ENCODE measurements around the gene SPATA46.
"Not testable (repeated sequence)": the region's sequence is repeated elsewhere in the genome, so short reads cannot be mapped to it uniquely, and the experiment has no call there.

Gene SPATA46

DNA sequence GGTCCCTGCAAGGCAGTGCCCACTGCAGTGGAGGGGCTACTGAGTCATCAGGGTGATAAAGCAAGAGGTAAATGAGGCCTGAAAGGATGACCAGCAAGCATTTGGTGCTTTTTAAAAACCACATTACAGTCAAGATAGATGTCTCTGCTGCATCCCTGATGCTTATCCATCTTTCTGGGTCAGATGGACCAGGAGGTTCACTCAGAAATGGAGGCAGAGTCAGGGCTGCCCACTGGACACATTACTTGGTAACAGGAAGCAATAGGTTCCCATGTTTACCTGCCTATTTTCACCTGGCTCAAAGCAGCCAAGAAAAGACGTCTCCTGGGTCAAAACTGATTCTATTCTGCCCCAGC lies 3.6 kb downstream of the SPATA46 start:
- DNase-seq: no peak

DNA sequence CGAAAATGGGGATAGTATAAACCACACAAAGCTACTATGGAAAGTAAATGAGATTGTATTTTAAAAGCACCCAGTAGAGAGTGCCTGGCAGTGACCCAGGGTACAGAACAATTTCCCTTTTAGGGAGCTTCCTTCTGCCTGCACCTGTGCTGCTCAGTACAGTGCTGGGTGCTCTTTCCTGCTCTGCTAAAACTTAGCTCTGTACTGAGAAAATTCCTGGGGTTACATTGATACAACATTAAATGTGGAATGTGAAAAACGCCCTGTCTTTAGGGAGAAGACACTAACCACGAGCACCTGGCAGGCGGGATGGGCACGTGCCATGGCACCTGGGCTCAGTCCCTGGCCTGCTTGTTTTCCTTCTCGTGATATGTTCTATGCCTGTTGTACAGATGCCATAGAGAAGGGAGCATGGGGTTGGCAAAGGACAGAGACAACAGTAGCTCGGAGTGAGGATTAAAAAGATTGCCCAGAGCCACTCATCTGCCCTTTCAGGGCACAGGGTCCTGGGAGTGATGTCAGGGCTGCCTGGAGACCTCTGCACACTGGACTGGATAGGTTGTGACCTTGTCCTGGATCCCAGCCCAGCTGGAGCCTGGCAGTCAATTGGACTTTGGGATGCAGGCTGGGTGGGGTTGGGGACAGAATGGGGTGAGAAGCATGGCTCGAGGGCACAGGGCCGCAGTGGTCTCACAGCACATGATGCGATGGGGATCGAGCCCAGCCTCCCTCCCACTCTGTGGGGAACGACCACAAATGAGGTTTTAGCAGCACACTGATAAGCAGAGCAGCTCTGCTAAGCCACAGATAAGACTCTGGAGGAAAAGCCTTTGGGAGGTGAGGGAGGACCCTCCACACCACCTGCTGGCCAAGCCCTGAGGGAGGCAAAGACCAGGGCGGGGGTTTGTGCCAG lies 4.2 kb downstream of the SPATA46 start:
- DNase-seq: no peak

GRCh38 chr1:162371611-162372010 lies 5.0 kb downstream of the SPATA46 start:
- no peak for DNase-seq

- DNase-seq: no peak
Observed at GRCh38 chr1:162370721-162371120, 5.9 kb downstream of the SPATA46 start.

DNA sequence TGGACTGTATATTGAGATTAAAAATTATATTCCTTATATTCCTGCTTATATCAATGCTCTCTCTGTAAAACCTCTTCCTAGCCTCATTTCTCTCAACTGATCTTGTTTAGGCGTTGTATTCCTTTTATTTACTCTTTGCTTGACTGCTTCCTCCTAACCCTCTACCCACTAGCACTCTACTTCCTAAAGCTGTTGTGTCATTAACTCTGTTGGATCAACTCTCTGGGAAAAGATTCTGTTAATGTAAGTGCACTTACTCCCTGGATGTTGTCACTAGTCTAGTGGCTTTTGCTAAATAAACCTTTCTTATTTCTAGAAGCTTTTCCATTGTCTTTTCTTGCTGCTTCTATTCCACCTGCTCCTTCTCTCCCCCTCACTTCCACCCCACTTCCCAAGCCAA lies 6.5 kb downstream of the SPATA46 start:
- no peak for DNase-seq

DNA sequence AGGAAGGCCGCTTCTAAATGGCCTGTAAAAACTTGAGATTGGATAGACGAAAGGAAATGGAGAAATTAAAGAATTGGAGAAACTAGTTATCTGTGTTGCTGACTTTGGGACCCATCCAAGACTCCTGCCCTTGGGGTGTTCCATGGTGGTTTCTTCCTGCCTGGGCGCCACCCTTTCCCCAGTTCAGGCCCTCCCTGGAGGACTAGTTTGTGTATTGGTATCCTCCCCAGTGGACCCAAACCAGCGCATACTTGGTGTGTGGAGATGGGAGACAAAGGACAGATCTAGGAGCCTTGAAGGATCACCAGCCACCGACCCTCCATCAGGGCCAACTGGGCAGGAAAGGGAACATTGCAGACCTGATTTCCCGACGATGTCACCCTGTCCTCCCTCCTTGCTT lies 7.1 kb downstream of the SPATA46 start:
- DNase-seq: no peak

GRCh38 chr1:162368451-162368850 lies 8.2 kb downstream of the SPATA46 start:
- no peak for DNase-seq

GRCh38 chr1:162367772-162368171 lies 8.9 kb downstream of the SPATA46 start:
- DNase-seq: no peak

- no peak for DNase-seq
Observed at GRCh38 chr1:162367073-162367472, 9.6 kb downstream of the SPATA46 start.

GRCh38 chr1:162366671-162367070 lies 10.0 kb downstream of the SPATA46 start:
- no peak for DNase-seq

- no peak for DNase-seq
Observed at GRCh38 chr1:162366149-162366548, 10.5 kb downstream of the SPATA46 start.

- no peak for DNase-seq
Observed at GRCh38 chr1:162365284-162366020, 11.2 kb downstream of the SPATA46 start.

DNA sequence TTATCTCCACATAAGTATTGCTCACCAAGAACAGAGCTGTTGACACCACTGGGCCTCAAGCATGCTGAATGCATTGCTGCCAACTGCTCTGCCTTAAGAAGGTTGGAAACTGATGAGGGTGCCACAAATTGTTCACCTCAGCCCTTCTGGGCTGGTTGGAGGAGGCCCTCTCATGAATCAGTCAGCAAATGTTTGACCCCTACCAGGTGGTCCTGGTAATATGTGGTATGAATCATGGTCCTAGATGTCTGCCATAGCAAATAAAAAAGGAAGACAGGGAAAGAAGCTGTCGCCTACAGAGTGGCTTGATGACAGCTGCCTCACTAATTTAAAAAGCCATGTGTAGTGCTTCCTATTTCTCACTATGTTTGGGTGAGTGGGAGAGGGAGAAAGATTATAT lies 12.2 kb downstream of the SPATA46 start:
- DNase-seq: no peak

- no peak for DNase-seq
Observed at GRCh38 chr1:162363823-162364222, 12.8 kb downstream of the SPATA46 start.

- DNase-seq: no peak
Observed at GRCh38 chr1:162361349-162361748, 15.3 kb downstream of the SPATA46 start.

DNA sequence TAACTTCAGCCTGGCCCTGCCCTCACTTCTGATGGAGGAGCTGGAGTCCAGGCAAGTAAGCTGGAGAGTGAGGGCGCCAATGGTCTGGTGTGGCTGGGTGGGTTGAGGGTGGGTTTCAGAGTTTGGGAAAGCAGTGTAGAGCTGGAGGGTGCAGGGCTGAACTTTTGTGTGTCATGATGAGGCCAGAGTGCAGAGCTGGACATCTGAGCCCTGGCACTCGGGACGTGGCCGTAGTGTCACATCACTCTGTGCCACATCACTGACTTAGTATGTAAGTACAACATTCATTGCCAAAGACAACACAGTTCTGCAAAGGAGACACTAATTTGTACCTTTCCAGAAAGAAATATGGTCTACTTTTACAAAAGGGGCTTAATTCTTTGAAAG lies 15.8 kb downstream of the SPATA46 start:
- DNase-seq: no peak

DNA sequence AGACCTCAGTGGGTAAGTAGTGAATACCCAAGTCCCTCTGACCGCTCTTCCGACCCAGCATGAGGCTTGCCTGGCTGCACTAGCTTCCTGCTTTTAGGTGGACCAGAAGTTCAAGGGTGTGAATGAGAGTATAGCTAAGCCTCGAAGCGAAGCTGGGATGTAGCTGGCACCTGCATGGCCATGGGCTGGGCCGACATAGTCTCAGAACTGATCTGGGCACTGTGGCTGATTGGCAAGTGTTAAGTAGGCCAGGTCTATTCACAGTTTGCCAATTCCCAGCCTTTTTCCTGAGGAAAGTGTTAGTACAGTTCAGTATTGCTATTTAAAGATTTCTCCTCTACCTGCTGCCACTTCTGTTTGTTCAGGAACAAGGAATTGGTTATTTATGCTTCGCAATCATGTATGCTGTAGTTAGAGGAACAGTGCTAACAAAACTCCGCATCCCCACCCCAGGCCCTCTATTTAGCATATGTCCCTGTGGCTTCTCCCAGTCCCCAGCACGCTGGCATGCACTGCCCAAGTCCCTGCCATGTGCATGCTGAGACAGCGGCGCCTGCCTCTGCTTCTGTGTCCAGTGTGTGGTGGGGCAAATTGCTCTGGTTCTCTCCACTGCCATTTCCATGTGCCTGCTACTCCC lies 16.3 kb downstream of the SPATA46 start:
- no peak for DNase-seq

DNA sequence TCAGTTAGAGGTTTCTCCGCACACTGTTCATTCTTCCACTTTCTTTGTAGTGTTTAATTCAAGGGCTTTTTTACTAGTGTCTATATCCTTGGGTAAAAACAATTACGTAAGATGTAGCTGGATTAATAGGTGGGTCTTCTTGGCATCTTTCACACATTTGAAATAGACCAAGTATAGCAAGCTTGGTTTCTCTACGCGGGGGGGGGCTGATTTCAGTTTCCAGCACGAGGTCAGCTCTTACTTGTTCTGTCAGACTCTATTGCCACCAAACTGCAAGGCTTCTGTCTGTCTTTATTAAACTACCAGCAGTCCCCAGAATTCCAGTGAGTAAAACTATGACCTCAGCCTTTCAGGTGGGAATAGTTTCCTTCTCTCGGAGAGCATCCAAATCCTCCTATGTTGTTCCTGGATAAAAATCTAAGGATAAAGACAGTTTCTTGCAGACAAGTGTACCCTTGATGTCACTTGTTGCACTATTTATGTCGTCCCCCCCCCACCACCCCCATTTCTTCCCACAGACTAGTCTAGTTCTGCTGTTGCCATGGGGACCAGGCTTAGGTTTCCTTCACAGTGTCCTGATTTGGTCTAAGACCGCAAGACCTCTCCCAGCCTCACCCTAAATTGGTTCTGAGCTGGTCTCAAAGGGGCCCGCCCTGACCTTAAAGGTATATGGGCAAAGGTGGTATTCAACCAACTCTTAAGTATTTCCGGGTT lies 17.0 kb downstream of the SPATA46 start:
- no peak for DNase-seq

DNA sequence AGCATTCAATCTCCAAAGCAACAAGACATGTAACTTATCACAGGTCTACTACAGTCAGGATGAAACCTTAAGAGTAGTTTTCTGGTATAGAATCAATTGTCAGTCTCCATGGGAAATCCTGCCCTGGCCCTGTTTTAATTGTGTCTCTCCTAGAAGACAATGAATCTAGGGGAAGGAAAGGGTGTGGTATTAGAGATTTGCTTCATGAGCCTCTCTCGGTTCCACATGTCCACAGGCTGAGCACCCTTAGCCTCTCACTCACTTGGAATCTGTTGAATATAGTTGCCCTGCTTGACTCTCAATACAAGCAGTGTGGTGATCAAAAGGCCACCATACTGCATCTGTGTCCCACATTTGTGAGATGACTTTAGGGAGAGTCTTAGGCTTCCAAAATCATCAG lies 17.7 kb downstream of the SPATA46 start:
- no peak for DNase-seq

GRCh38 chr1:162357681-162358266 lies 18.9 kb downstream of the SPATA46 start:
- peak; percentile 49 for DNase-seq

GRCh38 chr1:162353702-162354101 lies 23.0 kb downstream of the SPATA46 start:
- DNase-seq: no peak

GRCh38 chr1:162353078-162353477 lies 23.6 kb downstream of the SPATA46 start:
- DNase-seq: no peak

GRCh38 chr1:162351874-162352273 lies 24.8 kb downstream of the SPATA46 start:
- DNase-seq: not testable (repeated sequence)
